Calu3 (cell line): ENCODE results near the gene CNTD1. TPM values are rescaled to one million over a fixed set of nuclear protein-coding genes. Genes with fewer than 3 reads are reported as not detected.

Source experiments
- BruUV-seq: library from RNA; stranded (reverse); fragments of 400-500 nt; replicated peaks from 2 replicates; lab custom pipeline; 2021; lab: Mats Ljungman, UMichigan
- CTCF ChIA-PET: fragments of 300-600 bp; sonication (Branson Sonifier 250); formaldehyde crosslinking; loops from one replicate; lab custom pipeline; 2022; ENCODE audit warnings: antibody characterized with exemption; lab: Charles Lee
- DNase-seq: peaks from one replicate; pipeline ENCODE4 v3.0.0; 2022
- H3K27ac Mint-ChIP-seq: one replicate; pipeline ENCODE4 v1.8.0; 2022; ENCODE audit warnings: mixed read lengths; ENCODE audit not compliant: unreplicated experiment
- H3K27me3 Mint-ChIP-seq: one replicate; pipeline ENCODE4 v1.8.0; 2022; ENCODE audit warnings: mixed read lengths; ENCODE audit not compliant: unreplicated experiment
- H3K36me3 Mint-ChIP-seq: one replicate; pipeline ENCODE4 v1.8.0; 2022; ENCODE audit warnings: mild to moderate bottlenecking, moderate library complexity, mixed read lengths; ENCODE audit not compliant: insufficient read depth, unreplicated experiment
- H3K4me1 Mint-ChIP-seq: one replicate; pipeline ENCODE4 v1.8.0; 2022; ENCODE audit warnings: mild to moderate bottlenecking, low read depth, mixed read lengths; ENCODE audit not compliant: unreplicated experiment
- H3K4me3 Mint-ChIP-seq: one replicate; pipeline ENCODE4 v1.8.0; 2022; ENCODE audit warnings: mild to moderate bottlenecking, low read depth, moderate library complexity, mixed read lengths; ENCODE audit not compliant: unreplicated experiment
- H3K9me3 Mint-ChIP-seq: one replicate; pipeline ENCODE4 v1.8.0; 2022; ENCODE audit warnings: low read depth, mixed read lengths; ENCODE audit not compliant: unreplicated experiment
- CTCF ChIP-seq: fragments of 200-600 bp; IDR thresholded peaks from one replicate; pipeline ENCODE4 v1.8.0; 2022; ENCODE audit warnings: antibody characterized with exemption; ENCODE audit not compliant: unreplicated experiment
- intact Hi-C: fragments of 100-400 bp; cut with micrococcal nuclease; formaldehyde crosslinking; loops from one replicate; pipeline ENCODE4 v1.10.0; 2022; ENCODE audit not compliant: unreplicated experiment
- total RNA-seq: library from RNA; stranded (reverse); gene quantifications from 2 replicates; pipeline ENCODE4 v1.2.3, GENCODE V29; 2022

Gene CNTD1
- total RNA-seq, 1 experiment from 2014 or later: 0.54 TPM

GRCh38 chr17:42781639-42782165, 17.0 kb upstream of the CNTD1 start:
- no peak overlapping the region for H3K27ac Mint-ChIP-seq
- H3K36me3 Mint-ChIP-seq: peaks cover 32% of the 10 kb centered on the region
- no peak for DNase-seq
- H3K4me3 Mint-ChIP-seq: no peak overlapping the region
- peaks cover 9% of the 10 kb centered on the region for H3K4me1 Mint-ChIP-seq
- H3K27me3 Mint-ChIP-seq: peaks cover 57% of the 10 kb centered on the region
- TF ChIP-seq CTCF: no peak
- CTCF ChIA-PET: interaction anchor here (0.7 to 1.6 kb wide), 2 partner anchors 15 to 18 kb away, joined by 6 to 7 read pairs; no protein-coding TSS in a partner anchor
- BruUV-seq: no TSS peak
- intact Hi-C loops: no loop called here
- H3K9me3 Mint-ChIP-seq: no peaks in the 10 kb centered on the region

GRCh38 chr17:42782166-42783061, 16.2 kb upstream of the CNTD1 start:
- H3K27me3 Mint-ChIP-seq: peaks cover 64% of the 10 kb centered on the region
- no peak overlapping the region for H3K4me3 Mint-ChIP-seq
- peaks cover 9% of the 10 kb centered on the region for H3K4me1 Mint-ChIP-seq
- TF ChIP-seq CTCF: no peak
- intact Hi-C loops: no loop called here
- no peak for DNase-seq
- H3K36me3 Mint-ChIP-seq: peaks cover 28% of the 10 kb centered on the region
- CTCF ChIA-PET: interaction anchor here (0.6 to 0.7 kb wide), 4 partner anchors 15 to 242 kb away, joined by 3 to 7 read pairs (median 3); partner anchors contain the start of gene BECN1
- H3K27ac Mint-ChIP-seq: no peak overlapping the region
- no TSS peak for BruUV-seq
- no peaks in the 10 kb centered on the region for H3K9me3 Mint-ChIP-seq

- Mint-ChIP-seq H3K9me3 (no peaks in the 10 kb centered on the region), H3K27ac (no peak overlapping the region), H3K4me1 (peaks cover 9% of the 10 kb centered on the region), H3K27me3 (peaks cover 72% of the 10 kb centered on the region), H3K4me3 (no peak overlapping the region), H3K36me3 (peaks cover 21% of the 10 kb centered on the region)
- no peak for TF ChIP-seq CTCF
- intact Hi-C loops: no loop called here
- CTCF ChIA-PET: interaction anchor here (0.5 kb wide), 1 partner anchor 40 kb away, joined by 3 read pairs; no protein-coding TSS in a partner anchor
- DNase-seq: no peak
- BruUV-seq: no TSS peak
Observed at GRCh38 chr17:42783062-42783790, 15.4 kb upstream of the CNTD1 start.

GRCh38 chr17:42783791-42784138, 14.9 kb upstream of the CNTD1 start:
- Mint-ChIP-seq H3K27me3 (peaks cover 77% of the 10 kb centered on the region), H3K4me3 (no peak overlapping the region), H3K36me3 (peaks cover 21% of the 10 kb centered on the region), H3K9me3 (no peaks in the 10 kb centered on the region), H3K27ac (no peak overlapping the region), H3K4me1 (peaks cover 9% of the 10 kb centered on the region)
- no TSS peak for BruUV-seq
- CTCF ChIA-PET: interaction anchor here (0.5 kb wide), 1 partner anchor 41 kb away, joined by 3 read pairs; no protein-coding TSS in a partner anchor
- DNase-seq: no peak
- intact Hi-C loops: no loop called here
- no peak for TF ChIP-seq CTCF
